Mucosa of descending colon (tissue), 3 donors: ENCODE results near the gene NRG3. TPM values are rescaled to one million over a fixed set of nuclear protein-coding genes. Genes with fewer than 3 reads are reported as not detected.

ENCODE experiments used
- ATAC-seq: fragments of 200-7000 bp; cut with Tn5 transposase; one replicate; pipeline ENCODE4 v1.9.1; 2020; ENCODE audit warnings: mild to moderate bottlenecking, moderate library complexity
- DNase-seq, 3 donors: peaks; one replicate each; pipeline ENCODE4 v3.0.0-alpha.2; 2020
- H3K36me3 ChIP-seq: fragments of 200-600 bp; one replicate; pipeline ENCODE4 v1.8.0; 2021; ENCODE audit warnings: low read depth, mild to moderate bottlenecking
- H3K4me1 ChIP-seq: fragments of 200-600 bp; one replicate; pipeline ENCODE4 v1.8.0; 2021; ENCODE audit warnings: low read depth, mild to moderate bottlenecking
- H3K4me3 ChIP-seq: fragments of 200-600 bp; one replicate; pipeline ENCODE4 v1.8.0; 2021; ENCODE audit warnings: mild to moderate bottlenecking
- H3K9me3 ChIP-seq: fragments of 200-600 bp; one replicate; pipeline ENCODE4 v1.8.0; 2021; ENCODE audit warnings: mild to moderate bottlenecking
- CTCF ChIP-seq: fragments of 200-600 bp; IDR thresholded peaks from one replicate; pipeline ENCODE4 v1.8.0; 2022; ENCODE audit warnings: antibody characterized with exemption, mild to moderate bottlenecking
- intact Hi-C, 2 donors: fragments of 100-400 bp; cut with DNase I in 1 of 2; cut with micrococcal nuclease in 1 of 2; formaldehyde crosslinking; loops; one replicate each; pipeline versions ENCODE4 v1.11.0 to v1.11.1; 2022; cut with DNase I, micrococcal nuclease
- total RNA-seq, 3 donors: library from RNA; stranded (reverse); fragmentation: NEBNext Ultra II Directional in 2 of 3; extraction: Animal tissue kit (Norgen Biotek cat#: 25700) in 2 of 3; gene quantifications; one replicate each; pipeline versions ENCODE4 v1.2.1 to v1.2.4, GENCODE V29; 2021 to 2023
- donor health status: DM: no; HTN: no; CAD: no; lungs with moderate emphysema.
- donor health status: DM: no; HTN: no; CAD: no.
- donor health status: DM: no; HTN: yes; CAD: no.

NRG3 gene
- total RNA-seq, 3 donors from 2014 or later = 0.12 to 0.73 (median 0.23) TPM

- no peak for TF ChIP-seq CTCF
- no peak overlapping the region for H3K4me3 ChIP-seq
- no peak for ATAC-seq
- DNase-seq = no peak
- H3K4me1 ChIP-seq = no peaks in the 10 kb centered on the region
- no peaks in the 10 kb centered on the region for H3K36me3 ChIP-seq
- no peaks in the 10 kb centered on the region for H3K9me3 ChIP-seq
- intact Hi-C loops = no loop called here
These were observed 214.3 kb downstream of the NRG3 start for GRCh38 chr10:82089327-82089726.

DNA sequence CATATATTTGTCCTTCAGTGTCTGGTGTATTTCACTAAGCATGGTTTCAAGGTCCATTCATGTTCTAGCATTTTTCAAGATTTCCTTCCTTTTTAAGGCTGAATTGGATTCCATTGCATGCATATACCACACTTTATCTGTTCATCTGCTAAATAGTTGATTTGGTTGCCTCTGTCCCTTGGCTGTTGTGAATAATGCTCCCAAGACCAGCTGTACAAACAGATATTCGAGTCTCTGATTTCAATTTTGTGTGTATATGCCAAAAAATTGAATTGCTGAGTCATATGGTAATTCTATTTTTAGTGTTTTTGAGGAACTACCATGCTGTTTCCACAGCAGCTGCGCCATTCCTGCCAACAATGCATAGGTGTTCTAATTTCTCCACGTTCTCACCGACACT lies 216.4 kb downstream of the NRG3 start:
- Histone ChIP-seq H3K4me1 (no peaks in the 10 kb centered on the region), H3K4me3 (no peak overlapping the region), H3K9me3 (no peaks in the 10 kb centered on the region), H3K36me3 (no peaks in the 10 kb centered on the region)
- no peak for DNase-seq
- no peak for TF ChIP-seq CTCF
- intact Hi-C loops = no loop called here
- ATAC-seq = no peak

DNA sequence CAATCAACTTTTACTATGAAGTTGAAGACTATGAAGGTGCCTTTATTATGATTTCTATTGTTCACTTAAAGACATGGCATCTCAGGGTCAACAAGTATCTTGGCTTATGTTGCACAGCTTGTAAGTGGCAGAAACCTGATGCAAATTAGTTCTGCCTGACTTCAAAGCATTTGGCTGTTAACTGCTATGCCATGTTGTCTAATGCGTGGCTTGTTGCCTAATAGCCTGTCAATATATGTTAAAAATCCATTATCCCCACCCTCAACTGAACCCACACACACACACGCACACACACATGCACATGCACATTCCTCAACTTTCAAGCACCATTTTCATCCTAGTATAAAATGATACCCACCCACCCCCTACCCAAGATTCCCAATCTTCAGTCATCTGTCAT lies 217.1 kb downstream of the NRG3 start:
- Histone ChIP-seq H3K36me3 (no peaks in the 10 kb centered on the region), H3K4me3 (no peak overlapping the region), H3K4me1 (no peaks in the 10 kb centered on the region), H3K9me3 (no peaks in the 10 kb centered on the region)
- TF ChIP-seq CTCF = no peak
- ATAC-seq (no peak), DNase-seq (no peak)
- intact Hi-C loops = no loop called here

GRCh38 chr10:82124713-82125112 lies 249.7 kb downstream of the NRG3 start:
- no peak overlapping the region for H3K4me3 ChIP-seq
- H3K36me3 ChIP-seq = no peaks in the 10 kb centered on the region
- no peak for ATAC-seq
- no peaks in the 10 kb centered on the region for H3K9me3 ChIP-seq
- H3K4me1 ChIP-seq = no peaks in the 10 kb centered on the region
- no peak for DNase-seq
- intact Hi-C loops = no loop called here
- no peak for TF ChIP-seq CTCF

- no peaks in the 10 kb centered on the region for H3K9me3 ChIP-seq
- H3K4me1 ChIP-seq = no peaks in the 10 kb centered on the region
- TF ChIP-seq CTCF = no peak
- ATAC-seq = no peak
- intact Hi-C loops = no loop called here
- H3K36me3 ChIP-seq = no peaks in the 10 kb centered on the region
- no peak for DNase-seq
- no peak overlapping the region for H3K4me3 ChIP-seq
These were observed 253.5 kb downstream of the NRG3 start for GRCh38 chr10:82128527-82128926.

DNA sequence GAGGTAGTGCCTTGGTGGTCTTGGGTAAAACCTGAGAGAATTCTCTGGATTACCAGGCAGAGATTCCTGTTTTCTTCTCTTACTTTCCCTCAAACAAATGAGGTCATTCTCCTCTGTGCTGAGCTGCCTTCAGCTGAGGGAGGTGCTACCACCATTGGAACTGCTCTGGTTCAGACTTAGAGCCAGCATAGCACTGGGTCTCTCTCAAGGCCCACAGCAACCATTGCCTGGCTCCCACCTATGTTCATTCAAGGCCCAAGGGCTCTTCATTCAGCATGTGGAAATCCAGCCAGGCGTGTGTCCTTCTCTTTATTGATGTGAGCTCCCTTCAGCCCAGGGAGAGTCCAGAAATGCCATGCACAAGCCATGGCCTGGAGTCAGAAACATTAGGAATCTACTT lies 261.1 kb downstream of the NRG3 start:
- Histone ChIP-seq H3K4me3 (no peak overlapping the region), H3K4me1 (no peaks in the 10 kb centered on the region), H3K9me3 (no peaks in the 10 kb centered on the region), H3K36me3 (no peaks in the 10 kb centered on the region)
- no peak for TF ChIP-seq CTCF
- DNase-seq (no peak), ATAC-seq (no peak)
- intact Hi-C loops = no loop called here
